NCI-H2227 (cell line): ENCODE data around the gene WDR54.
"Not testable (repeated sequence)": the region's sequence is repeated elsewhere in the genome, so short reads cannot be mapped to it uniquely, and the experiment has no call there.

Experiments
- DNase-seq: peaks from one replicate; lab custom pipeline; 2025; ENCODE audit not compliant: unreplicated experiment; lab: John Stamatoyannopoulos, UW

The WDR54 gene

GRCh38 chr2:74428675-74429074 is 7.1 kb downstream of the WDR54 start:
- DNase-seq, result no peak

- DNase-seq, result no peak
Observed at GRCh38 chr2:74429487-74430451, 8.2 kb downstream of the WDR54 start.

- DNase-seq, result no peak
Observed at GRCh38 chr2:74430502-74430901, 9.0 kb downstream of the WDR54 start.

GRCh38 chr2:74436111-74436805 is 14.7 kb downstream of the WDR54 start:
- DNase-seq, result no peak

- DNase-seq, result no peak
Observed at GRCh38 chr2:74436848-74437695, 15.5 kb downstream of the WDR54 start.

GRCh38 chr2:74438248-74438647 is 16.7 kb downstream of the WDR54 start:
- no peak for DNase-seq

GRCh38 chr2:74439373-74439772 is 17.8 kb downstream of the WDR54 start:
- no peak for DNase-seq

GRCh38 chr2:74439803-74440377 is 18.4 kb downstream of the WDR54 start:
- peak; percentile 53 for DNase-seq

- DNase-seq, result peak; percentile 90
Observed at GRCh38 chr2:74440378-74441169, 19.0 kb downstream of the WDR54 start.

GRCh38 chr2:74441170-74441689 is 19.7 kb downstream of the WDR54 start:
- no peak for DNase-seq

GRCh38 chr2:74441690-74442482 is 20.4 kb downstream of the WDR54 start, which contains the start of gene RTKN:
RTKN (minus strand) TSS chr2:74441937; CDS start chr2:74441816, 121 bp downstream.
- DNase-seq, result no peak

- DNase-seq, result not testable (repeated sequence)
Observed at GRCh38 chr2:74442483-74443297, 21.2 kb downstream of the WDR54 start.

- DNase-seq, result no peak
Observed at GRCh38 chr2:74444498-74445318, 23.2 kb downstream of the WDR54 start.

GRCh38 chr2:74447230-74447999 is 25.9 kb downstream of the WDR54 start:
- DNase-seq, result no peak

- DNase-seq, result no peak
Observed at GRCh38 chr2:74448771-74449170, 27.2 kb downstream of the WDR54 start.

GRCh38 chr2:74450570-74451190 is 29.1 kb downstream of the WDR54 start:
- DNase-seq, result no peak
